ENCODE data around the gene STRADB. TPM values are rescaled to one million over a fixed set of nuclear protein-coding genes. Genes with fewer than 3 reads are reported as not detected.

STRADB gene
- total RNA-seq, 4 donors from 2014 or later: 36.2 to 175 (median 98.5) TPM

- Histone ChIP-seq H3K27ac (no peak overlapping the region), H3K4me1 (no peaks in the 10 kb centered on the region), H3K36me3 (no peaks in the 10 kb centered on the region), H3K4me3 (no peak overlapping the region), H3K9me3 (peaks cover 7 to 9% of the 10 kb centered on the region in 2 donors), H3K27me3 (no peaks in the 10 kb centered on the region)
- 91 to 92% methylated on average over 2 of the region's 2 CpGs for WGBS, 2 donors (ENCODE audit: low coverage in 1 of 2)
- intact Hi-C loops (cut with DNase I; ENCODE audit: low total_unique reads) (no loop called here), in situ Hi-C loops (cut with MboI; ENCODE audit: low pct_ligation_motif_present in 1 of 4, low pct_unique_long_range_greater_than_20kb in 1 of 4, low sequenced_read_pairs in 3 of 4) (no loop called here)
- DNase-seq: no peak
- no peak for TF ChIP-seq CTCF (IDR thresholded peaks at IDR 0.05)
- no peak for TF ChIP-seq POLR2A (IDR thresholded peaks at IDR 0.05)
- TF ChIP-seq POLR2AphosphoS5 (IDR thresholded peaks at IDR 0.05): no peak
- no peak for TF ChIP-seq EP300 (IDR thresholded peaks at IDR 0.05; ENCODE audit: low read depth)
These were observed 51.2 kb downstream of the STRADB start for GRCh38 chr2:201502713-201503112.

GRCh38 chr2:201507725-201508124 is 56.2 kb downstream of the STRADB start:
- WGBS, 2 donors (ENCODE audit: low coverage in 1 of 2): 40 to 80% methylated on average over 1 to 4 of the region's 4 CpGs
- H3K27ac ChIP-seq: no peak overlapping the region
- no peaks in the 10 kb centered on the region for H3K4me1 ChIP-seq
- H3K36me3 ChIP-seq: no peaks in the 10 kb centered on the region
- H3K4me3 ChIP-seq: no peak overlapping the region
- peaks cover under 1 to 7% of the 10 kb centered on the region in 2 donors for H3K9me3 ChIP-seq
- intact Hi-C loops (cut with DNase I; ENCODE audit: low total_unique reads): no loop called here
- in situ Hi-C loops (cut with MboI; ENCODE audit: low pct_ligation_motif_present in 1 of 4, low pct_unique_long_range_greater_than_20kb in 1 of 4, low sequenced_read_pairs in 3 of 4): no loop called here
- DNase-seq: no peak
- TF ChIP-seq CTCF (IDR thresholded peaks at IDR 0.05) (no peak), EP300 (IDR thresholded peaks at IDR 0.05; ENCODE audit: low read depth) (no peak), POLR2AphosphoS5 (IDR thresholded peaks at IDR 0.05) (no peak), POLR2A (IDR thresholded peaks at IDR 0.05) (no peak)
- H3K27me3 ChIP-seq: no peaks in the 10 kb centered on the region

- intact Hi-C loops (cut with DNase I; ENCODE audit: low total_unique reads): no loop called here
- 67 to 92% methylated on average over 1 of the region's 1 CpG for WGBS, 2 donors (ENCODE audit: low coverage in 1 of 2)
- Histone ChIP-seq H3K27me3 (no peaks in the 10 kb centered on the region), H3K9me3 (no peaks in the 10 kb centered on the region), H3K27ac (no peak overlapping the region), H3K36me3 (no peaks in the 10 kb centered on the region), H3K4me3 (no peak overlapping the region), H3K4me1 (no peaks in the 10 kb centered on the region)
- DNase-seq: no peak
- TF ChIP-seq CTCF (IDR thresholded peaks at IDR 0.05): no peak
- TF ChIP-seq EP300 (IDR thresholded peaks at IDR 0.05; ENCODE audit: low read depth): no peak
- TF ChIP-seq POLR2A (IDR thresholded peaks at IDR 0.05): no peak
- TF ChIP-seq POLR2AphosphoS5 (IDR thresholded peaks at IDR 0.05): no peak
- in situ Hi-C loops (cut with MboI; ENCODE audit: low pct_ligation_motif_present in 1 of 4, low pct_unique_long_range_greater_than_20kb in 1 of 4, low sequenced_read_pairs in 3 of 4): no loop called here
These were observed 61.7 kb downstream of the STRADB start for GRCh38 chr2:201513271-201513670.

- Histone ChIP-seq H3K4me1 (no peaks in the 10 kb centered on the region), H3K36me3 (no peaks in the 10 kb centered on the region), H3K4me3 (no peak overlapping the region), H3K27ac (no peak overlapping the region), H3K27me3 (no peaks in the 10 kb centered on the region), H3K9me3 (no peaks in the 10 kb centered on the region)
- intact Hi-C loops (cut with DNase I; ENCODE audit: low total_unique reads): no loop called here
- TF ChIP-seq CTCF (IDR thresholded peaks at IDR 0.05) (no peak), POLR2A (IDR thresholded peaks at IDR 0.05) (no peak)
- no peak for DNase-seq
- in situ Hi-C loops (cut with MboI; ENCODE audit: low pct_ligation_motif_present in 1 of 4, low pct_unique_long_range_greater_than_20kb in 1 of 4, low sequenced_read_pairs in 3 of 4): no loop called here
- 62 to 67% methylated on average over 4 of the region's 4 CpGs for WGBS, 2 donors (ENCODE audit: low coverage in 1 of 2)
These were observed 64.2 kb downstream of the STRADB start for GRCh38 chr2:201515573-201516246.

Data from transverse colon (tissue), 4 donors.